Stimulated activated CD8-positive, alpha-beta memory T cell treated with anti-CD3 and anti-CD28 coated beads, Interleukin-7, amount 100 ng/mL, for 1 hour (primary cell): ENCODE data around the gene TRIM34.
"Not testable (repeated sequence)": the region's sequence is repeated elsewhere in the genome, so short reads cannot be mapped to it uniquely, and the experiment has no call there.

Experiments used
- DNase-seq, 2 donors: peaks; one replicate each; pipeline ENCODE4 v3.0.0-alpha.2; 2020; ENCODE audit warnings: low read depth in 2 of 2

The TRIM34 gene

GRCh38 chr11:5620651-5621521 is 3.9 kb upstream of the TRIM34 start:
- no peak for DNase-seq

GRCh38 chr11:5621580-5621979 is 3.2 kb upstream of the TRIM34 start:
- DNase-seq: no peak

GRCh38 chr11:5622802-5623201 is 2.0 kb upstream of the TRIM34 start:
- DNase-seq: no peak

GRCh38 chr11:5625281-5625680 is 480 bp downstream of the TRIM34 start:
- DNase-seq: no peak

- DNase-seq: no peak
Measured at GRCh38 chr11:5626196-5626595, 1.4 kb downstream of the TRIM34 start.

GRCh38 chr11:5631417-5631816 is 6.6 kb downstream of the TRIM34 start:
- DNase-seq: no peak

GRCh38 chr11:5631969-5632635 is 7.3 kb downstream of the TRIM34 start:
- DNase-seq: no peak

GRCh38 chr11:5639953-5640352 is 15.2 kb downstream of the TRIM34 start:
- no peak for DNase-seq

- DNase-seq: no peak
Measured at GRCh38 chr11:5643585-5643984, 18.8 kb downstream of the TRIM34 start.

- no peak for DNase-seq
Measured at GRCh38 chr11:5646139-5646538, 21.3 kb downstream of the TRIM34 start.

GRCh38 chr11:5655474-5655873 is 30.7 kb downstream of the TRIM34 start:
- DNase-seq: no peak

- not testable (repeated sequence) for DNase-seq
Measured at GRCh38 chr11:5656956-5657355, 32.2 kb downstream of the TRIM34 start.

GRCh38 chr11:5658318-5658717 is 33.5 kb downstream of the TRIM34 start:
- no peak for DNase-seq

- DNase-seq: no peak
Measured at GRCh38 chr11:5663511-5663910, 38.7 kb downstream of the TRIM34 start.

- no peak for DNase-seq
Measured at GRCh38 chr11:5665051-5665570, 40.3 kb downstream of the TRIM34 start.

GRCh38 chr11:5665746-5666401 is 41.1 kb downstream of the TRIM34 start:
- DNase-seq: no peak

- no peak for DNase-seq
Measured at GRCh38 chr11:5666402-5666793, 41.6 kb downstream of the TRIM34 start.

- no peak for DNase-seq
Measured at GRCh38 chr11:5671831-5672230, 47.0 kb downstream of the TRIM34 start.

GRCh38 chr11:5674391-5674790 is 49.6 kb downstream of the TRIM34 start:
- DNase-seq: no peak

GRCh38 chr11:5679811-5680210 is 55.0 kb downstream of the TRIM34 start:
- DNase-seq: no peak

- DNase-seq: not testable (repeated sequence)
Measured at GRCh38 chr11:5682890-5683441, 58.2 kb downstream of the TRIM34 start.

- DNase-seq: not testable (repeated sequence)
Measured at GRCh38 chr11:5683620-5684019, 58.8 kb downstream of the TRIM34 start.
